ENCODE results near the gene LY6G6F. TPM values are rescaled to one million over a fixed set of nuclear protein-coding genes. Genes with fewer than 3 reads are reported as not detected.

Gene LY6G6F
- total RNA-seq (ENCODE audit: unreplicated experiment), result not detected
- long read RNA-seq, result 0 reads

GRCh38 chr6:31706599-31706998 lies at the start of gene LY6G6F:
Gene LY6G6F, plus strand, starts transcription at chr6:31706866. Its CDS starts 41 bp downstream, at chr6:31706907.
- no peak for DNase-seq
- no peak within 1 kb of the TSS for H3K27ac Mint-ChIP-seq (ENCODE audit: unreplicated experiment)

GRCh38 chr6:31657406-31658157 lies 49.1 kb upstream of the LY6G6F start:
- peaks cover 2% of the 10 kb centered on the region for H3K9me3 Mint-ChIP-seq (ENCODE audit: unreplicated experiment)
- no peak for DNase-seq
- TF ChIP-seq CTCF (IDR thresholded peaks at IDR 0.05; ENCODE audit: partially characterized antibody, unreplicated experiment), result no peak
- H3K4me1 Mint-ChIP-seq (ENCODE audit: low read depth, unreplicated experiment), result peaks cover 19% of the 10 kb centered on the region
- H3K27me3 Mint-ChIP-seq (ENCODE audit: unreplicated experiment), result peaks cover 16% of the 10 kb centered on the region
- peak overlapping the region; percentile 17 for H3K27ac Mint-ChIP-seq (ENCODE audit: unreplicated experiment)
- peaks cover 4% of the 10 kb centered on the region for H3K36me3 Mint-ChIP-seq (ENCODE audit: unreplicated experiment)
- peak overlapping the region; percentile 93 for H3K4me3 Mint-ChIP-seq (ENCODE audit: unreplicated experiment)

More at GRCh38 chr6:31706599-31706998, at the start of gene LY6G6F:
- peaks cover 8% of the 10 kb centered on the region for H3K4me1 Mint-ChIP-seq (ENCODE audit: low read depth, unreplicated experiment)
- H3K36me3 Mint-ChIP-seq (ENCODE audit: unreplicated experiment), result no peaks in the 10 kb centered on the region
- no peak within 1 kb of the TSS for H3K4me3 Mint-ChIP-seq (ENCODE audit: unreplicated experiment)
- peaks cover 10% of the 10 kb centered on the region for H3K27me3 Mint-ChIP-seq (ENCODE audit: unreplicated experiment)
- TF ChIP-seq CTCF (IDR thresholded peaks at IDR 0.05; ENCODE audit: partially characterized antibody, unreplicated experiment), result no peak
- peaks cover 16% of the 10 kb centered on the region for H3K9me3 Mint-ChIP-seq (ENCODE audit: unreplicated experiment)

GRCh38 chr6:31658158-31658688 lies 48.4 kb upstream of the LY6G6F start:
- Mint-ChIP-seq H3K9me3 (ENCODE audit: unreplicated experiment) (no peaks in the 10 kb centered on the region), H3K4me1 (ENCODE audit: low read depth, unreplicated experiment) (peaks cover 21% of the 10 kb centered on the region), H3K36me3 (ENCODE audit: unreplicated experiment) (peaks cover 4% of the 10 kb centered on the region), H3K27ac (ENCODE audit: unreplicated experiment) (peak overlapping the region; percentile 17), H3K27me3 (ENCODE audit: unreplicated experiment) (peaks cover 15% of the 10 kb centered on the region), H3K4me3 (ENCODE audit: unreplicated experiment) (peak overlapping the region; percentile 93)
- no peak for DNase-seq
- no peak for TF ChIP-seq CTCF (IDR thresholded peaks at IDR 0.05; ENCODE audit: partially characterized antibody, unreplicated experiment)

GRCh38 chr6:31658983-31659648 lies 47.5 kb upstream of the LY6G6F start:
- no peak for DNase-seq
- H3K36me3 Mint-ChIP-seq (ENCODE audit: unreplicated experiment), result peaks cover 4% of the 10 kb centered on the region
- no peak for TF ChIP-seq CTCF (IDR thresholded peaks at IDR 0.05; ENCODE audit: partially characterized antibody, unreplicated experiment)
- peak overlapping the region; percentile 93 for H3K4me3 Mint-ChIP-seq (ENCODE audit: unreplicated experiment)
- H3K9me3 Mint-ChIP-seq (ENCODE audit: unreplicated experiment), result peaks cover under 1% of the 10 kb centered on the region
- H3K27ac Mint-ChIP-seq (ENCODE audit: unreplicated experiment), result no peak overlapping the region
- peaks cover 18% of the 10 kb centered on the region for H3K27me3 Mint-ChIP-seq (ENCODE audit: unreplicated experiment)
- H3K4me1 Mint-ChIP-seq (ENCODE audit: low read depth, unreplicated experiment), result peaks cover 29% of the 10 kb centered on the region

Measured in glutamatergic neuron (in vitro differentiated cells).